ENCODE results near the gene CRISPLD2.

The CRISPLD2 gene

DNA sequence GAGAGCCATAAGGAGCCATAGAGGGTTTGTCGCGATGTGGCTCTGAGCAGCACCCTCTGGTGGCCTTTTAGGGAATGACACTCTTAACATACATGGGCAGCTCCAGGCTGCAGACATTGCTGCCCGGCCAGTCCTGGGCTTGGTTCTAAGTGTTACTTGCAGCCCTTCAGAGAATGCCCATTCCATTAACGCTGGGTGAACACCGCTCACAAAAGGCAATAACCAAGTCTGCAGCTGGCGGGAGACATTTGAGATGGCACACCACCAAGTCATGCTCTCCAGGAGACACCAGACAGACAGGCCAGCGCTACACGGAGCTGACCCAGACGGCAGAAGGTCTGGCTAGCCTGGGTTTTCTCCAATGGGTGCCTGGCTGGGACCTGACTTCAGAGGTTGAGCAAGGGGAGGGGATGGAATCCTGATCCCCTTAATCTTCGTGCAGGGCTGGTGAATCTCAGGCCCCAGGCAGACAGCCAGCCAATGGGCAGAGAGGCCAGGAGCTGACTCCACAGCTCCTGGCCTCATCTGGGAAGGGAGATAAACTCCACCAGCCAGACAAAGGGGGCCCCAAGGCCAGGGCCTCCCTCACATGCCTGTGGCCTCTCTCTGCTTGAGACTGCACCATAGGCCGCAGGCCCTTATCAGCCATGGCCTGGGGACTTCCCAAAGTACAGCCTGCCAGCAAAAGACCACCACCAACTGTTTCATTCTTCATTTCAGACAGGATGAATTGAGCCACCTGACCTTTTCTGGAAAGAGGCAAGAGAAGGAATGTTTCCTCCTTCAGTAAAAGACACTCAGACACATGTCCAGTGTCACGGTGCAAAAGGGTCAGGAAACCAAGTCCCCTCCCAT lies 132.8 kb downstream of the CRISPLD2 start:
- H3K9me3 ChIP-seq (ENCODE audit: control insufficient read depth, low read length) = no peaks in the 10 kb centered on the region
- WGBS, 2 experiments = 57 to 59% methylated on average over 12 of the region's 12 CpGs
- no peaks in the 10 kb centered on the region for H3K36me3 ChIP-seq (ENCODE audit: control insufficient read depth, insufficient read depth, low read length)
- peaks cover 9% of the 10 kb centered on the region for H3K4me1 ChIP-seq (ENCODE audit: control insufficient read depth, insufficient read depth, low read length)
- peak overlapping the region; percentile 2 for H3K27ac ChIP-seq (ENCODE audit: insufficient read depth, low read depth, low read length, poor library complexity, severe bottlenecking)
- no peaks in the 10 kb centered on the region for H3K27me3 ChIP-seq (ENCODE audit: control insufficient read depth, insufficient read depth, low read length, poor library complexity, severe bottlenecking)
- H3K4me3 ChIP-seq (ENCODE audit: insufficient read depth, low read depth, low read length) = no peak overlapping the region

DNA sequence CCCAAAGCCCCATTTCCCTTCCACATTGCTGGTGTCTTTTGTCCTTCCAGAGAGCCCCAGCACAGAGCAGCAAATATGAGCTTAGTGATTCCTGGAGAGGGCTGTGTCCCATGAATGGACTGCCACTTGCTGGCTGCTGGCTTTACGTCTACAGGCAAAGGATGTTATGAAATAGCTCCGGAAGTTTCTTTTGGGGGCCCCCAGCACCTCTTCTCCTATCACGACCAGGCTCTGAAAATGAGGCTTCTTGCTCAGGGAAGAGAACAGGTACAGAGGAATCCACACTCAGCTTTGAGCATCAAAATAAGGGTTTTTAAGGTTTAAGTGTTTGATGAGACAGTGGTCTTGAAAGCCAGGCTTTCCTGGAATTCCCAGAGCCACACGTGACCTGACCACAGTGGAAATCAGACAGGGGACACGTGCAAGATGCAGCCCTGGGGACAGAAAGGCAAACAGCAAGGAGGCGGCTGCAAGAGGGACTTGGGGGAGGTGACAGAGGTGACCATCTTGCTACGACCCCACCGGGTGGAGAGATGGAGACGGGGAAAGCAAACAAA lies 133.5 kb downstream of the CRISPLD2 start:
- no peaks in the 10 kb centered on the region for H3K9me3 ChIP-seq (ENCODE audit: control insufficient read depth, low read length)
- no peak overlapping the region for H3K4me3 ChIP-seq (ENCODE audit: insufficient read depth, low read depth, low read length)
- H3K27me3 ChIP-seq (ENCODE audit: control insufficient read depth, insufficient read depth, low read length, poor library complexity, severe bottlenecking) = no peaks in the 10 kb centered on the region
- H3K4me1 ChIP-seq (ENCODE audit: control insufficient read depth, insufficient read depth, low read length) = peaks cover 9% of the 10 kb centered on the region
- H3K27ac ChIP-seq (ENCODE audit: insufficient read depth, low read depth, low read length, poor library complexity, severe bottlenecking) = no peak overlapping the region
- 82 to 88% methylated on average over 9 of the region's 9 CpGs for WGBS, 2 experiments
- H3K36me3 ChIP-seq (ENCODE audit: control insufficient read depth, insufficient read depth, low read length) = no peaks in the 10 kb centered on the region

DNA sequence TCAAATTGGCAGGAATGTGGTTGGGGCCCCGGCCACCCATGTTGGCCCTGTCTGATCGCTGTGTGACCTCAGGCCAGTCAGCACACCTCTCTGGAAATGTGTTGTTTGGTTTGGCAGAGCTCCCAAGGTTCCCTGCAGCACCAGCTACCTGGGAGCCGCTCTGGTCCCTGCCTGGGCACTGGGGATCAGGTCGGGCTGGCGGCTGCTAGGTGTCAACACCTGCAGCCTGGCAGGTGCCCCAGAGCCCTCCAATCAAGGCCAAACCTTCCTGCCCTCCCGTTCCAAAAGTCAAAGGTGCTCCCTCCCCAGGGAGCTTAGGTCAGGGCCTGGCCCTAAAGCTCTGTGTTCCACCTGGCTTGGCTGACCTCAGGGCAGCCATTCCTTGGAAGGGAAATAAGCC lies 135.6 kb downstream of the CRISPLD2 start:
- peaks cover 9% of the 10 kb centered on the region for H3K4me1 ChIP-seq (ENCODE audit: control insufficient read depth, insufficient read depth, low read length)
- H3K27me3 ChIP-seq (ENCODE audit: control insufficient read depth, insufficient read depth, low read length, poor library complexity, severe bottlenecking) = no peaks in the 10 kb centered on the region
- no peaks in the 10 kb centered on the region for H3K9me3 ChIP-seq (ENCODE audit: control insufficient read depth, low read length)
- no peak overlapping the region for H3K4me3 ChIP-seq (ENCODE audit: insufficient read depth, low read depth, low read length)
- H3K36me3 ChIP-seq (ENCODE audit: control insufficient read depth, insufficient read depth, low read length) = no peaks in the 10 kb centered on the region
- no peak overlapping the region for H3K27ac ChIP-seq (ENCODE audit: insufficient read depth, low read depth, low read length, poor library complexity, severe bottlenecking)
- 91 to 92% methylated on average over 6 of the region's 6 CpGs for WGBS, 2 experiments

DNA sequence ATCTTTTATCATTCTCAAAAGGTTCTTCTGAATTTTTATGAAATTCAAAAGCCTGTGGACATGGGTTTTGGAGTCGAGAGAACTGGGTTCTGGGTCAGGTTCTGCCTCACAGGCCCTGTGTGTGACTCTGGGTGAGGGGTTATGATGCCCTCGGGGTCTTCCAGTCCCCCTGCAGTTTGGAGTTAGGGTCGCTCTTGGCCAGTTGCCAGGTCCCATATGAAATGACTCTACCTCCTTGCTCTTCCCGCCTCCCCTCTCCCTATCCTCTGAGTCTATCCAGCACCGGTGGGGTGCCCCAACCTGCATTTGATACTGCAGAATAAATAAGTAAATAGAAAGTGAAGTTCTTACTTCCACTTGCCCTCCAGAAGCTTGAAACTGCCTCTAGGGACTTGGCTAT lies 137.4 kb downstream of the CRISPLD2 start:
- WGBS, 2 experiments = 97 to 98% methylated on average over 4 to 5 of the region's 5 CpGs
- Histone ChIP-seq H3K27me3 (ENCODE audit: control insufficient read depth, insufficient read depth, low read length, poor library complexity, severe bottlenecking) (no peaks in the 10 kb centered on the region), H3K9me3 (ENCODE audit: control insufficient read depth, low read length) (no peaks in the 10 kb centered on the region), H3K36me3 (ENCODE audit: control insufficient read depth, insufficient read depth, low read length) (no peaks in the 10 kb centered on the region), H3K4me1 (ENCODE audit: control insufficient read depth, insufficient read depth, low read length) (peaks cover 9% of the 10 kb centered on the region), H3K27ac (ENCODE audit: insufficient read depth, low read depth, low read length, poor library complexity, severe bottlenecking) (no peak overlapping the region), H3K4me3 (ENCODE audit: insufficient read depth, low read depth, low read length) (no peak overlapping the region)

- no peaks in the 10 kb centered on the region for H3K27me3 ChIP-seq (ENCODE audit: control insufficient read depth, insufficient read depth, low read length, poor library complexity, severe bottlenecking)
- no peaks in the 10 kb centered on the region for H3K36me3 ChIP-seq (ENCODE audit: control insufficient read depth, insufficient read depth, low read length)
- no peak overlapping the region for H3K4me3 ChIP-seq (ENCODE audit: insufficient read depth, low read depth, low read length)
- WGBS, 2 experiments = 90 to 100% methylated on average over 1 of the region's 1 CpG
- H3K9me3 ChIP-seq (ENCODE audit: control insufficient read depth, low read length) = no peaks in the 10 kb centered on the region
- H3K4me1 ChIP-seq (ENCODE audit: control insufficient read depth, insufficient read depth, low read length) = peaks cover 6% of the 10 kb centered on the region
- no peak overlapping the region for H3K27ac ChIP-seq (ENCODE audit: insufficient read depth, low read depth, low read length, poor library complexity, severe bottlenecking)
These were observed 138.0 kb downstream of the CRISPLD2 start for GRCh38 chr16:84957792-84958191.
